Right lobe of liver (tissue), 6 donors: Measurements from ENCODE around the gene TRIP10. TPM values are rescaled to one million over a fixed set of nuclear protein-coding genes. Genes with fewer than 3 reads are reported as not detected.

Experiments used
- ATAC-seq, 4 donors: fragments of 200-7000 bp; cut with Tn5 transposase; one replicate each; pipeline ENCODE4 v1.9.1; 2020; ENCODE audit warnings: mild to moderate bottlenecking in 4 of 4, moderate library complexity in 4 of 4
- DNase-seq, 3 donors: peaks; one replicate each; pipeline ENCODE4 v3.0.0-alpha.2; 2020
- H3K27ac ChIP-seq, 3 donors: fragments of 200-600 bp; one replicate each; pipeline ENCODE4 v1.8.0; 2022
- H3K27me3 ChIP-seq, 2 donors: fragments of 200-600 bp; one replicate each; pipeline ENCODE4 v1.8.0; 2022
- H3K36me3 ChIP-seq, 4 donors: fragments of 200-600 bp; sonication (generic) in 1 of 4; one replicate each; pipeline versions ENCODE4 v1.5.1 to v1.8.0; 2017 to 2022; ENCODE audit warnings: control low read depth in 1 of 4
- H3K4me1 ChIP-seq, 4 donors: fragments of 200-600 bp; sonication (generic) in 1 of 4; one replicate each; pipeline versions ENCODE4 v1.5.1 to v1.8.0; 2017 to 2022; ENCODE audit warnings: control low read depth in 1 of 4
- H3K4me3 ChIP-seq, 3 donors: fragments of 200-600 bp; one replicate each; pipeline ENCODE4 v1.8.0; 2022
- H3K9me3 ChIP-seq, 4 donors: fragments of 200-600 bp; sonication (generic) in 1 of 4; one replicate each; pipeline versions ENCODE4 v1.5.1 to v1.8.0; 2017 to 2022; ENCODE audit warnings: control low read depth in 1 of 4
- CTCF ChIP-seq, 4 donors: fragments of 200-600 bp in 3 of 4; fragments of 450-650 bp in 1 of 4; IDR thresholded peaks; one replicate each; pipeline versions ENCODE4 v1.5.1 to v1.8.0; 2016 to 2022; ENCODE audit warnings: antibody characterized with exemption in 4 of 4, mild to moderate bottlenecking in 2 of 4
- POLR2A ChIP-seq: fragments of 450-650 bp; IDR thresholded peaks from one replicate; pipeline ENCODE4 v1.6.1; 2017; ENCODE audit warnings: antibody characterized with exemption, mild to moderate bottlenecking
- WGBS: methylation state at CpG from one replicate; pipeline ENCODE4 v1.1.6; 2018; ENCODE audit warnings: low coverage, low lambda C conversion rate; ENCODE audit not compliant: insufficient coverage; ENCODE audit errors: missing lambda C conversion rate; 5-methylcytosine and 5-hydroxymethylcytosine counted together
- intact Hi-C, 2 donors: fragments of 100-400 bp; cut with DNase I; formaldehyde crosslinking; loops; one replicate each; pipeline versions ENCODE4 v1.11.2 to v1.14.1; 2022
- total RNA-seq, 6 experiments: library from RNA; depleted of rRNA in 2 of 6; stranded (reverse); fragments of >200 nt in 2 of 6; fragmentation: NEBNext Ultra II Directional in 3 of 6; extraction: Animal tissue kit (Norgen Biotek cat#: 25700) in 3 of 6; gene quantifications; one replicate each; pipeline versions ENCODE4 v1.1.0 to v1.2.4, GENCODE V29; 2016 to 2023
- donor health status: DM: no; HTN: yes; CAD: no.
- donor health status: DM: no; HTN: no; CAD: no.
- donor health status: DM: no; HTN: no; CAD: no.
- donor health status: DM: no; HTN: yes; CAD: no.
- donor health status: DM: no; HTN: yes; CAD: no.

The TRIP10 gene
- total RNA-seq, 6 experiments from 2014 or later, result 7.5 to 14.9 (median 9.3) TPM

DNA sequence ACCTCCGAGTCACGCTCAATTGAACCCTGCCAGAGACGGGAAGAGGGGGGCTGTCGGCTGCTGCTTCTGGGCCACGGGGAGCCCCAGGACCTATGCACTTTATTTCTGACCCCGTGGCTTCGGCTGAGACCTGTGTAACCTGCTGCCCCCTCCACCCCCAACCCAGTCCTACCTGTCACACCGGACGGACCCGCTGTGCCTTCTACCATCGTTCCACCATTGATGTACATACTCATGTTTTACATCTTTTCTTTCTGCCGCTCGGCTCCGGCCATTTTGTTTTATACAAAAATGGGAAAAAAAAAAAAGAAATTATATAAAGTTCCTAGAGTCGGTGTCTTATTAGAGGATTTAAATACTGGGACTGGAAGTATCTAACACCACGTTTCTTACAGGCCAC, 11.7 kb downstream of the TRIP10 start:
- ATAC-seq, result no peak
- H3K27ac ChIP-seq, result peak overlapping the region in 1 of 3 donors; percentile 89
- WGBS, result 95% methylated on average over 12 of the region's 16 CpGs
- H3K36me3 ChIP-seq, result peaks cover 0 to 26% (median 0%) of the 10 kb centered on the region in 4 donors
- no peaks in the 10 kb centered on the region for H3K9me3 ChIP-seq
- DNase-seq, result no peak
- H3K27me3 ChIP-seq, result no peaks in the 10 kb centered on the region
- peaks cover 0 to 10% (median 0%) of the 10 kb centered on the region in 4 donors for H3K4me1 ChIP-seq
- intact Hi-C loops, result no loop called here
- no peak for TF ChIP-seq POLR2A
- no peak for TF ChIP-seq CTCF (IDR thresholded peaks at IDR 0.05)
- H3K4me3 ChIP-seq, result no peak overlapping the region

DNA sequence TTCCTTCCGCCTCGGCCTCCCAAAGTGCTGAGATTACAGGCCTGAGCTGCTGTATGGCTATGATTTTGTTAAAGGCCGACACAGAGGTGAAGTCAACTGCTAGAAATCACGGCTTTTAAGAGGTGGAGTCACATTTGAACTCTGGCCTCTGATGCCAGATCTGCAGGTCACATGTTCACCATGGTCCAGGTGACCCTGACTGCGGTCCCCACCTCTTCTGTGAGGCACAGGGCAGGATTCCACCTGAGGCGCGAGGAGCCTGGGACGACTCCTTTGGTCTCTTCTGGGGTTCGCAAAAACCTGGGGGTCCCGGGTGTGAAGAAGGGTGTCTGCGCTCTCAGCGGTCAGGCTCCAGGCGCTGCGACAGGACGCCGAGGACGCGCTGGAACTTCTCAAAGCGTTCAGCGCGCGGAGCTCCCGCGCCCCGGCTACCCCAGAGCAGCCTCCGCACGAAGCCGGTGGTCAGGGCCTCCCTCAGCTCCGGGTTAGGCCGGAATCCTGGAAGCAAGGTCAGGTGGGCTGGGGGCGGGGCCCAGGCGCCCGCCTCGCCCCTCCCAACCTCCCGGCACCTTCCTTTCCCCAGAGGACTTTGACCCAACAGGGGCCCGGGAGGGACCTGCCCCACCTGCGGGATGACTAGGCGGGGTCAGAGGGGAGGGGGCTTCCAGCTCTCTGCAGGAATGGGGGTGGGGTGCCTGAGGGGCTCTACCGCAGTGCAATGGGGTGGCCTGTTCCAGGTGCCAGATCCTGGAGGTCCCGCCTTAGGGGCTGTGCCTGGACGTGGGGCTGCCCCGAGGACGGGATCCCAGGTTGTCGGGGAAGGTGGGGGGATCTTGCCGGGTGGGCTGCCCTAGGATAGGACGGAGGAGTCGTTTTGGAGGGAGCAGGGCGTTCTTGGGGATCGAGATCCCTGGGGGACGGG, 13.0 kb downstream of the TRIP10 start:
- TF ChIP-seq CTCF (IDR thresholded peaks at IDR 0.05) (no peak), POLR2A (peak; percentile 45)

DNA sequence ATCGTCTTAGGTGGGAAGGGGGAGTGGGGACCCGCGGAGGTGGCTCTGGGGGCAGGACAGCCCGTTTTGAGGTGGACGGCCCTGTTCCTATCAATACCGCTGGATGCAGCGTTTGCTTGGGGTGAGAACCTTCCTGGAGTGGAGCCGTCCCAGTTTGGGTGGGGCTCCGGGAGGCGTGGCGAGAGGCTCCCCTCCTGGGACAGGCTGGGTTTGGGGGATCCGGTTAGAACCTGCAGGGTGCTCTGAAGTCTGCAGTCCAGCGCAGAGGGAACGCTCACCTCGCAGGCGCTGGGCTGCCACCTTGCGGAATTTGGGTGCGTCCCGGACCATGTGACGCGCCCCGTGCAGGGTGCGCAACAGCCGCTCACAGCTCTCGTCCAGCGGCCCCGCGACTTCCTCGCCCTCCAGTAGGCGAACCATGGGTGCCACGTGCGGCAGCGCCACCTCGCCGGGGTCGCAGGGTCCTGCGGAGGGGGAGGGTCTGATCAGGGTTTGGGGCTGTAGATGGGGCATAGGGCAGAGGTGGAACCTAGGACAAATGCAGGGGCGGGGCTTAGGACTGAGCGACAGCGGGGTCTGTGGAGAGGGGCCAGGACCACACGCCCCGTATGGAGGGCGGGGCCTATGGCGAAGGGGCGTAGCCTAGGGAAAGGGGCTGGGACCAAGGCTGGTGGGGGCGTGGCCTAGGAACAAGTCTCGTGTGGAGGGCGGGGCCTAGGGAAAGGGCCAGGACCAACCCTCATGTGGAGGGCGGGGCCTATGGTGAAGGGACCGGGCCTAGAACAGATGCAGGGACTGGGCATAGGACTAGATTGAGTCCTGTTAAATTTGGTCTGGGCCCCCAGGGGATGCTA, 13.9 kb downstream of the TRIP10 start:
- 7% methylated on average over 21 of the region's 50 CpGs for WGBS
- peak overlapping the region in 2 of 3 donors; percentile 59 to 89 for H3K27ac ChIP-seq
- intact Hi-C loops, result no loop called here
- TF ChIP-seq CTCF (IDR thresholded peaks at IDR 0.05), result peak; percentile 53 to 67 (median 58)
- peak; percentile 15 for TF ChIP-seq POLR2A
- H3K4me1 ChIP-seq, result peaks cover 0 to 8% (median 0%) of the 10 kb centered on the region in 4 donors
- peak; percentile 84 to 90 (median 86) for ATAC-seq
- peak; percentile 87 to 94 (median 89) for DNase-seq
- H3K9me3 ChIP-seq, result no peaks in the 10 kb centered on the region
- H3K27me3 ChIP-seq, result no peaks in the 10 kb centered on the region
- peaks cover 0 to 8% (median 0%) of the 10 kb centered on the region in 4 donors for H3K36me3 ChIP-seq
- H3K4me3 ChIP-seq, result peak overlapping the region; percentile 32 to 61 (median 50)

More for the DNA sequence above, 13.0 kb downstream of the TRIP10 start:
- H3K27me3 ChIP-seq, result no peaks in the 10 kb centered on the region
- H3K4me1 ChIP-seq, result peaks cover 0 to 10% (median 0%) of the 10 kb centered on the region in 4 donors
- DNase-seq, result peak; percentile 61 to 88 (median 85)
- H3K27ac ChIP-seq, result peak overlapping the region in 2 of 3 donors; percentile 59 to 89
- peak; percentile 64 to 71 (median 66) for ATAC-seq
- H3K36me3 ChIP-seq, result peaks cover 0 to 13% (median 0%) of the 10 kb centered on the region in 4 donors
- WGBS, result 43% methylated on average over 12 of the region's 50 CpGs
- intact Hi-C loops, result no loop called here
- H3K9me3 ChIP-seq, result no peaks in the 10 kb centered on the region
- peak overlapping the region; percentile 32 to 61 (median 50) for H3K4me3 ChIP-seq

GRCh38 chr19:6754136-6754535, 14.7 kb downstream of the TRIP10 start:
- DNase-seq (peak in 2 of 3 donors; percentile 35 to 51), ATAC-seq (no peak)
- Histone ChIP-seq H3K36me3 (peaks cover 0 to 11% (median 0%) of the 10 kb centered on the region in 4 donors), H3K27ac (no peak overlapping the region), H3K4me1 (peaks cover 0 to 8% (median 0%) of the 10 kb centered on the region in 4 donors), H3K27me3 (no peaks in the 10 kb centered on the region), H3K4me3 (no peak overlapping the region), H3K9me3 (no peaks in the 10 kb centered on the region)
- no peak for TF ChIP-seq POLR2A
- TF ChIP-seq CTCF (IDR thresholded peaks at IDR 0.05), result no peak
- intact Hi-C loops, result no loop called here
- WGBS, result 100% methylated on average over 6 of the region's 22 CpGs
